GM18511 (cell line): ENCODE results near the gene KCTD5.
"Not testable (repeated sequence)": the region's sequence is repeated elsewhere in the genome, so short reads cannot be mapped to it uniquely, and the experiment has no call there.

Source experiments
- ATAC-seq: cut with Tn5 transposase; IDR thresholded peaks from one replicate; pipeline ENCODE4 v1.9.1; 2021; ENCODE audit warnings: mild to moderate bottlenecking, moderate library complexity; ENCODE audit not compliant: unreplicated experiment

The KCTD5 gene

GRCh38 chr16:2721634-2722173, 39.4 kb downstream of the KCTD5 start:
- not testable (repeated sequence) for ATAC-seq

GRCh38 chr16:2724088-2724676, 41.9 kb downstream of the KCTD5 start:
- ATAC-seq, result no peak

GRCh38 chr16:2724816-2725348, 42.6 kb downstream of the KCTD5 start:
- no peak for ATAC-seq

- no peak for ATAC-seq
Measured at GRCh38 chr16:2726923-2727322, 44.6 kb downstream of the KCTD5 start.

GRCh38 chr16:2728034-2728433, 45.7 kb downstream of the KCTD5 start:
- no peak for ATAC-seq

GRCh38 chr16:2734844-2735515, 52.7 kb downstream of the KCTD5 start:
- ATAC-seq, result no peak

- ATAC-seq, result no peak
Measured at GRCh38 chr16:2736476-2737237, 54.3 kb downstream of the KCTD5 start.

- no peak for ATAC-seq
Measured at GRCh38 chr16:2737238-2737605, 54.9 kb downstream of the KCTD5 start.

- no peak for ATAC-seq
Measured at GRCh38 chr16:2737895-2738418, 55.6 kb downstream of the KCTD5 start.

GRCh38 chr16:2738615-2739014, 56.3 kb downstream of the KCTD5 start:
- ATAC-seq, result no peak

GRCh38 chr16:2739625-2740430, 57.5 kb downstream of the KCTD5 start:
- ATAC-seq, result no peak

GRCh38 chr16:2740476-2740875, 58.2 kb downstream of the KCTD5 start:
- ATAC-seq, result no peak

GRCh38 chr16:2741168-2741567, 58.8 kb downstream of the KCTD5 start:
- no peak for ATAC-seq

- no peak for ATAC-seq
Measured at GRCh38 chr16:2742323-2743006, 60.1 kb downstream of the KCTD5 start.

- ATAC-seq, result no peak
Measured at GRCh38 chr16:2743007-2743810, 60.9 kb downstream of the KCTD5 start.

GRCh38 chr16:2744711-2745110, 62.4 kb downstream of the KCTD5 start:
- ATAC-seq, result no peak

GRCh38 chr16:2745116-2745890, 63.0 kb downstream of the KCTD5 start:
- ATAC-seq, result no peak

GRCh38 chr16:2745961-2746360, 63.6 kb downstream of the KCTD5 start:
- ATAC-seq, result no peak
